Measurements from ENCODE around the gene STYXL2. TPM values are rescaled to one million over a fixed set of nuclear protein-coding genes. Genes with fewer than 3 reads are reported as not detected.

Gene STYXL2
- total and polyA plus RNA-seq, 2 donors (not counting 3 experiments of a cell fraction or from before 2014, with no cell fraction given) = not detected

DNA sequence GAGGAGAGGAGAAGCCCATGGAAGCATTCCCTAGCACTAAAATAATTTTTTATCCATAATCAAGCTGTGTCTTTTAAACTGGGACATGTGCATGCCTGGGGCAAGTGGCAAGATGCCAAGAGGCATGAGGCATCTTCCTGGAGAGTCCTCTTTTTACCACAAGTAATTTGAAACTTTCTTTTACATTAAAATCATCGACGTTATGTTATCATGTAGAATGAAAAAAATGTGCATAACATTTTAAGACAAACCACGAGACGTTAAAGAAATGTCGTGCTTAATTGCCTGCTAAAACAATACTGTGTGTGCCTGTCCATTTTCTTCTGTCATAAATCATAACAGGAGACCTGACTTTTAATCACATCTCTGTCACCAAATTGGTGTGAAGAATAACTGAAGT, 1.5 kb downstream of the STYXL2 start:
- Histone ChIP-seq H4K20me1 (replicated peaks; ENCODE audit: control insufficient read depth, extremely low read depth, insufficient read depth, low read length) (no peaks in the 10 kb centered on the region), H2AFZ (ENCODE audit: low read depth, low read length) (no peak overlapping the region), H3K27me3 (ENCODE audit: control insufficient read depth in 2 of 2, insufficient read depth in 2 of 2, low read length in 2 of 2) (no peaks in the 10 kb centered on the region), H3K4me2 (ENCODE audit: insufficient read depth, low read length) (no peak overlapping the region), H3K27ac (ENCODE audit: insufficient read depth, low read depth, low read length) (no peak overlapping the region), H3K9me1 (replicated peaks; ENCODE audit: control insufficient read depth, extremely low read depth, insufficient read depth, low read length) (no peaks in the 10 kb centered on the region), H3K79me2 (ENCODE audit: control insufficient read depth, insufficient read depth, low read length) (no peaks in the 10 kb centered on the region), H3K9ac (replicated peaks; ENCODE audit: extremely low read depth, insufficient read depth, low read length) (no peak overlapping the region), H3K36me3 (ENCODE audit: control insufficient read depth in 2 of 2, extremely low read depth in 1 of 2, insufficient read depth in 2 of 2, low read length in 2 of 2) (no peaks in the 10 kb centered on the region), H3K9me3 (replicated peaks; ENCODE audit: control insufficient read depth, insufficient read depth, low read length) (no peaks in the 10 kb centered on the region), H3K4me1 (ENCODE audit: control insufficient read depth, extremely low read depth, insufficient read depth, low read length) (no peaks in the 10 kb centered on the region), H3K4me3 (replicated peaks in 1 of 3; ENCODE audit: insufficient read depth in 1 of 3, low read depth in 1 of 3, low read length in 3 of 3) (no peak overlapping the region)
- TF ChIP-seq EZH2 (IDR thresholded peaks at IDR 0.05; ENCODE audit: borderline replicate concordance, low read depth, low read length, severe bottlenecking) (no peak), POLR2A (IDR thresholded peaks at IDR 0.05; ENCODE audit: low read depth, low read length) (no peak), FOS (IDR thresholded peaks at IDR 0.05; ENCODE audit: borderline replicate concordance, insufficient read depth, low read length) (no peak)
- intact Hi-C loops (cut with micrococcal nuclease) (no loop called here), dilution Hi-C loops (cut with MboI; ENCODE audit: extremely low pct_ligation_motif_present, low sequenced_read_pairs) (no loop called here)
- FAIRE-seq = no peak
- ChIA-PET POLR2A (no interaction called here), CTCF (no interaction called here)
- DNase-seq (ENCODE audit: low read depth, low spot score) = no peak
- no TSS peak for BruUV-seq (replicated peaks)

DNA sequence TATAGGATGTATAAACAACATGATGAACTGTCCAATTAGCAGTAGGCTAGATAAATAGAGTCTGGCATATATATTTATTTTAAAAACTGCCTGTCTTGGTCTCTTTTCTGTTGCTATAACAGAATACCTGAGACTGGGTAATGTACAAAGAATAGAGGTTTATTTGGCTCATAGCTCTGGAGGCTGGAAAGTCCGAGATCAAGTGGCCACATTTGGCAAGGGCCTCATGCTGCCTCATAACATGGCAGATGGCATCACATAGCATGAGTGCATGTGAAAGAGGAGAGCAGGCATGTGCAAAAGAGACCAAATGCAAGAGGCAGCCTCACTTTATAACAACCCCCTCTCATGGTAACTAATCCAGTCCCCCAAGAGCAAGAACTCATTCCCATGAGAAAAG, 6.0 kb downstream of the STYXL2 start:
- DNase-seq (ENCODE audit: low read depth, low spot score) (no peak), FAIRE-seq (no peak)
- Histone ChIP-seq H3K9ac (replicated peaks; ENCODE audit: extremely low read depth, insufficient read depth, low read length) (no peak overlapping the region), H3K9me1 (replicated peaks; ENCODE audit: control insufficient read depth, extremely low read depth, insufficient read depth, low read length) (no peaks in the 10 kb centered on the region), H3K36me3 (ENCODE audit: control insufficient read depth in 2 of 2, extremely low read depth in 1 of 2, insufficient read depth in 2 of 2, low read length in 2 of 2) (no peaks in the 10 kb centered on the region), H3K27me3 (ENCODE audit: control insufficient read depth in 2 of 2, insufficient read depth in 2 of 2, low read length in 2 of 2) (peaks cover 2% of the 10 kb centered on the region in 2 experiments), H4K20me1 (replicated peaks; ENCODE audit: control insufficient read depth, extremely low read depth, insufficient read depth, low read length) (no peaks in the 10 kb centered on the region), H3K9me3 (replicated peaks; ENCODE audit: control insufficient read depth, insufficient read depth, low read length) (no peaks in the 10 kb centered on the region), H3K27ac (ENCODE audit: insufficient read depth, low read depth, low read length) (no peak overlapping the region), H3K4me1 (ENCODE audit: control insufficient read depth, extremely low read depth, insufficient read depth, low read length) (no peaks in the 10 kb centered on the region), H3K4me3 (replicated peaks in 1 of 3; ENCODE audit: insufficient read depth in 1 of 3, low read depth in 1 of 3, low read length in 3 of 3) (no peak overlapping the region), H3K4me2 (ENCODE audit: insufficient read depth, low read length) (no peak overlapping the region), H3K79me2 (ENCODE audit: control insufficient read depth, insufficient read depth, low read length) (no peaks in the 10 kb centered on the region), H2AFZ (ENCODE audit: low read depth, low read length) (no peak overlapping the region)
- TF ChIP-seq FOS (IDR thresholded peaks at IDR 0.05; ENCODE audit: borderline replicate concordance, insufficient read depth, low read length) (no peak), POLR2A (IDR thresholded peaks at IDR 0.05; ENCODE audit: low read depth, low read length) (no peak), MYC (IDR thresholded peaks at IDR 0.05; ENCODE audit: low read depth, low read length) (no peak), EZH2 (IDR thresholded peaks at IDR 0.05; ENCODE audit: borderline replicate concordance, low read depth, low read length, severe bottlenecking) (no peak), POLR2AphosphoS5 (IDR thresholded peaks at IDR 0.05; ENCODE audit: insufficient read depth, low read depth, low read length) (no peak), GATA2 (IDR thresholded peaks at IDR 0.05; ENCODE audit: insufficient read depth, insufficient read length, low read depth, low read length) (no peak), JUN (IDR thresholded peaks at IDR 0.05; ENCODE audit: borderline replicate concordance, insufficient read depth, insufficient read length, low read depth) (no peak)
- TF ChIP-seq, protein P1, sequence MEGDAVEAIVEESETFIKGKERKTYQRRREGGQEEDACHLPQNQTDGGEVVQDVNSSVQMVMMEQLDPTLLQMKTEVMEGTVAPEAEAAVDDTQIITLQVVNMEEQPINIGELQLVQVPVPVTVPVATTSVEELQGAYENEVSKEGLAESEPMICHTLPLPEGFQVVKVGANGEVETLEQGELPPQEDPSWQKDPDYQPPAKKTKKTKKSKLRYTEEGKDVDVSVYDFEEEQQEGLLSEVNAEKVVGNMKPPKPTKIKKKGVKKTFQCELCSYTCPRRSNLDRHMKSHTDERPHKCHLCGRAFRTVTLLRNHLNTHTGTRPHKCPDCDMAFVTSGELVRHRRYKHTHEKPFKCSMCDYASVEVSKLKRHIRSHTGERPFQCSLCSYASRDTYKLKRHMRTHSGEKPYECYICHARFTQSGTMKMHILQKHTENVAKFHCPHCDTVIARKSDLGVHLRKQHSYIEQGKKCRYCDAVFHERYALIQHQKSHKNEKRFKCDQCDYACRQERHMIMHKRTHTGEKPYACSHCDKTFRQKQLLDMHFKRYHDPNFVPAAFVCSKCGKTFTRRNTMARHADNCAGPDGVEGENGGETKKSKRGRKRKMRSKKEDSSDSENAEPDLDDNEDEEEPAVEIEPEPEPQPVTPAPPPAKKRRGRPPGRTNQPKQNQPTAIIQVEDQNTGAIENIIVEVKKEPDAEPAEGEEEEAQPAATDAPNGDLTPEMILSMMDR (IDR thresholded peaks at IDR 0.05; ENCODE audit: extremely low read depth in 1 of 2, insufficient read depth in 1 of 2, low read depth in 1 of 2, low read length in 2 of 2) = no peak
- intact Hi-C loops (cut with micrococcal nuclease) = no loop called here
- ChIA-PET CTCF (no interaction called here), POLR2A (no interaction called here)
- no TSS peak for BruUV-seq (replicated peaks)
- dilution Hi-C loops (cut with MboI; ENCODE audit: extremely low pct_ligation_motif_present, low sequenced_read_pairs) = no loop called here

Data from endothelial cell of umbilical vein (primary cell).